H9 (cell line): Measurements from ENCODE around the gene CYSTM1. TPM values are rescaled to one million over a fixed set of nuclear protein-coding genes. Genes with fewer than 3 reads are reported as not detected.

ENCODE experiments used
- DNase-seq: peaks from one replicate; pipeline ENCODE4 v3.0.0-alpha.2; 2017
- H2AFZ ChIP-seq: one replicate; pipeline ENCODE4 v1.6.1; 2013; ENCODE audit warnings: mild to moderate bottlenecking, low read length, control low read depth, moderate library complexity
- H2AK5ac ChIP-seq: 2 replicates; pipeline ENCODE4 v1.6.1; 2013; ENCODE audit warnings: low read length, control low read depth, mixed read lengths; ENCODE audit not compliant: insufficient read length
- H2BK120ac ChIP-seq: one replicate; pipeline ENCODE4 v1.6.1; 2013; ENCODE audit warnings: low read depth, mild to moderate bottlenecking, low read length, control low read depth, inconsistent platforms; ENCODE audit not compliant: poor library complexity, severe bottlenecking
- H2BK12ac ChIP-seq: 2 replicates; pipeline ENCODE4 v1.6.1; 2013; ENCODE audit warnings: low read length, control low read depth, mixed read lengths, low read depth; ENCODE audit not compliant: insufficient read length
- H2BK15ac ChIP-seq: 2 replicates; pipeline ENCODE4 v1.6.1; 2013; ENCODE audit warnings: low read depth, low read length, control low read depth
- H2BK20ac ChIP-seq: one replicate; pipeline ENCODE4 v1.6.1; 2013; ENCODE audit warnings: low read depth, mild to moderate bottlenecking, low read length, control low read depth, inconsistent platforms; ENCODE audit not compliant: poor library complexity, severe bottlenecking
- H2BK5ac ChIP-seq: 2 replicates; pipeline ENCODE4 v1.6.1; 2013; ENCODE audit warnings: low read length, control low read depth, mixed read lengths; ENCODE audit not compliant: insufficient read length
- H3K14ac ChIP-seq: 2 replicates; pipeline ENCODE4 v1.6.1; 2013; ENCODE audit warnings: low read length, control low read depth; ENCODE audit not compliant: insufficient read depth
- H3K18ac ChIP-seq: 2 replicates; pipeline ENCODE4 v1.6.1; 2013; ENCODE audit warnings: low read depth, mild to moderate bottlenecking, mixed read lengths, low read length, control low read depth; ENCODE audit not compliant: insufficient read length
- H3K23ac ChIP-seq: 2 replicates; pipeline ENCODE4 v1.6.1; 2013; ENCODE audit warnings: low read length, control low read depth, mixed read lengths, low read depth; ENCODE audit not compliant: insufficient read length
- H3K23me2 ChIP-seq: 2 replicates; pipeline ENCODE4 v1.6.1; 2013; ENCODE audit warnings: low read depth, mild to moderate bottlenecking, mixed read lengths, low read length, control low read depth; ENCODE audit not compliant: insufficient read length, poor library complexity, severe bottlenecking
- H3K27ac ChIP-seq: 2 replicates; pipeline ENCODE4 v1.5.1; 2013; ENCODE audit warnings: low read length, control low read depth, mixed read lengths, low read depth; ENCODE audit not compliant: insufficient read length
- H3K27me3 ChIP-seq: 2 replicates; pipeline ENCODE4 v1.6.1; 2013; ENCODE audit warnings: low read length, control low read depth, inconsistent platforms; ENCODE audit not compliant: insufficient read depth
- H3K4ac ChIP-seq: 2 replicates; pipeline ENCODE4 v1.6.1; 2013; ENCODE audit warnings: low read depth, mild to moderate bottlenecking, control low read depth, inconsistent platforms, low read length, moderate library complexity
- H3K4me1 ChIP-seq: 2 replicates; pipeline ENCODE4 v1.6.1; 2013; ENCODE audit warnings: low read length, control low read depth, inconsistent platforms; ENCODE audit not compliant: insufficient read depth
- H3K4me2 ChIP-seq: 2 replicates; pipeline ENCODE4 v1.6.1; 2013; ENCODE audit warnings: low read length, control low read depth, mixed read lengths; ENCODE audit not compliant: insufficient read length, insufficient read depth
- H3K56ac ChIP-seq: 2 replicates; pipeline ENCODE4 v1.6.1; 2013; ENCODE audit warnings: low read depth, mild to moderate bottlenecking, mixed read lengths, low read length, control low read depth; ENCODE audit not compliant: insufficient read length
- H3K79me1 ChIP-seq: 2 replicates; pipeline ENCODE4 v1.6.1; 2013; ENCODE audit warnings: low read depth, mild to moderate bottlenecking, moderate library complexity, low read length, control low read depth, inconsistent platforms; ENCODE audit not compliant: insufficient read depth, poor library complexity, severe bottlenecking
- H3K79me2 ChIP-seq: 2 replicates; pipeline ENCODE4 v1.6.1; 2013; ENCODE audit warnings: low read length, control low read depth, inconsistent platforms; ENCODE audit not compliant: insufficient read depth
- H3K9ac ChIP-seq: 2 replicates; pipeline ENCODE4 v1.6.1; 2013; ENCODE audit warnings: low read length, control low read depth, mixed read lengths; ENCODE audit not compliant: insufficient read length; ENCODE audit errors: extremely low read depth
- H3K9me3 ChIP-seq: one replicate; pipeline ENCODE4 v1.6.1; 2013; ENCODE audit warnings: low read depth, low read length, inconsistent platforms; ENCODE audit not compliant: control insufficient read depth
- H3T11ph ChIP-seq: one replicate; pipeline ENCODE4 v1.6.1; 2013; ENCODE audit warnings: mild to moderate bottlenecking, low read length, control low read depth, inconsistent platforms
- H4K20me1 ChIP-seq: one replicate; pipeline ENCODE4 v1.6.1; 2013; ENCODE audit not compliant: control insufficient read depth, insufficient read length, insufficient read depth
- H4K5ac ChIP-seq: 2 replicates; pipeline ENCODE4 v1.6.1; 2013; ENCODE audit warnings: low read depth, mild to moderate bottlenecking, mixed read lengths, low read length, control low read depth; ENCODE audit not compliant: insufficient read length
- H4K8ac ChIP-seq: replicated peaks from 2 replicates; pipeline ENCODE4 v1.6.1; 2013; ENCODE audit warnings: low read length, control low read depth, mixed read lengths, low read depth; ENCODE audit not compliant: insufficient read length
- H4K91ac ChIP-seq: 2 replicates; pipeline ENCODE4 v1.6.1; 2013; ENCODE audit warnings: low read depth, mild to moderate bottlenecking, moderate library complexity, mixed read lengths, low read length, control low read depth; ENCODE audit not compliant: insufficient read length
- H3K27ac Mint-ChIP-seq, 3 experiments: 2 replicates in 2 of 3; 3 replicates in 1 of 3; pipeline ENCODE4 v1.8.0; 2020 to 2021; ENCODE audit warnings: mixed read lengths in 3 of 3, mild to moderate bottlenecking in 1 of 3, moderate library complexity in 1 of 3
- H3K27me3 Mint-ChIP-seq: 2 replicates; pipeline ENCODE4 v1.8.0; 2021; ENCODE audit warnings: low read depth, mild to moderate bottlenecking, moderate library complexity, mixed read lengths
- H3K36me3 Mint-ChIP-seq, 3 experiments: 2 replicates in 2 of 3; 3 replicates in 1 of 3; pipeline ENCODE4 v1.8.0; 2020 to 2021; ENCODE audit warnings: low read depth in 3 of 3, mixed read lengths in 3 of 3; ENCODE audit not compliant: insufficient read depth in 1 of 3
- H3K4me1 Mint-ChIP-seq, 2 experiments: 2 replicates each; pipeline ENCODE4 v1.8.0; 2020; ENCODE audit warnings: mixed read lengths in 2 of 2
- H3K4me3 Mint-ChIP-seq, 2 experiments: 2 replicates in 1 of 2; 3 replicates in 1 of 2; pipeline ENCODE4 v1.8.0; 2020 to 2021; ENCODE audit warnings: mild to moderate bottlenecking in 2 of 2, mixed read lengths in 2 of 2, moderate library complexity in 1 of 2
- H3K9me3 Mint-ChIP-seq, 2 experiments: 2 replicates in 1 of 2; 3 replicates in 1 of 2; pipeline ENCODE4 v1.8.0; 2020; ENCODE audit warnings: mild to moderate bottlenecking in 2 of 2, mixed read lengths in 2 of 2, moderate library complexity in 1 of 2
- CTCF ChIP-seq: fragments of 200-600 bp; sonication (generic); conservative IDR thresholded peaks from 3 replicates; pipeline ENCODE4 v1.8.0; 2021; ENCODE audit warnings: antibody characterized with exemption, mild to moderate bottlenecking
- WGBS: extraction: QIAGEN DNeasy Blood & Tissue Kit; methylation state at CpG from one replicate; pipeline ENCODE4 v1.1.7; 2013; ENCODE audit warnings: missing lambda C conversion rate, low lambda C conversion rate, mixed read lengths; ENCODE audit not compliant: insufficient read length; ENCODE audit errors: extremely low coverage; 5-methylcytosine and 5-hydroxymethylcytosine counted together
- total RNA-seq: library from RNA; stranded (reverse); gene quantifications from 2 replicates; pipeline ENCODE4 v1.2.1, GENCODE V29; 2021

Gene CYSTM1
- total RNA-seq, 1 experiment from 2014 or later: 20.6 TPM

- H3K36me3 Mint-ChIP-seq: no peaks in the 10 kb centered on the region; a peak in 1 of 7 replicates
- Histone ChIP-seq H3T11ph (no peak overlapping the region), H3K27ac (no peak overlapping the region), H2BK20ac (no peak overlapping the region), H4K20me1 (peaks cover 3% of the 10 kb centered on the region), H3K4me1 (no peaks in the 10 kb centered on the region), H2BK12ac (no peak overlapping the region), H2BK120ac (no peak overlapping the region), H3K9ac (peak overlapping the region; percentile 85), H4K5ac (no peak overlapping the region), H3K79me2 (no peaks in the 10 kb centered on the region), H2AFZ (peak overlapping the region; percentile 43), H4K8ac (no peak overlapping the region), H3K56ac (no peak overlapping the region), H2BK5ac (no peak overlapping the region), H3K23ac (no peak overlapping the region), H3K23me2 (peaks cover 9% of the 10 kb centered on the region), H2AK5ac (no peak overlapping the region), H3K14ac (peak overlapping the region; percentile 53; the same call in 1 of the 2 replicates), H3K4ac (no peak overlapping the region), H3K9me3 (no peaks in the 10 kb centered on the region), H3K79me1 (no peaks in the 10 kb centered on the region), H3K18ac (peak overlapping the region; percentile 79), H3K27me3 (no peaks in the 10 kb centered on the region), H3K4me2 (peak overlapping the region; percentile 97), H2BK15ac (no peak overlapping the region), H4K91ac (no peak overlapping the region)
- peak overlapping the region; percentile 9 to 97 (median 75); a peak in 6 of 7 replicates for H3K27ac Mint-ChIP-seq
- peaks cover 14 to 15% of the 10 kb centered on the region in 2 experiments for H3K4me1 Mint-ChIP-seq
- H3K9me3 Mint-ChIP-seq: no peaks in the 10 kb centered on the region
- no CpG with 5 or more reads among the region's 4 CpGs for WGBS
- peaks cover 12% of the 10 kb centered on the region for H3K27me3 Mint-ChIP-seq
- TF ChIP-seq CTCF: no peak
- peak overlapping the region; percentile 79 to 93 for H3K4me3 Mint-ChIP-seq
- DNase-seq: no peak
These were observed 1.0 kb downstream of the CYSTM1 start for GRCh38 chr5:140176031-140176387.
